Measurements from ENCODE around the gene RAB4A.

Gene RAB4A

DNA sequence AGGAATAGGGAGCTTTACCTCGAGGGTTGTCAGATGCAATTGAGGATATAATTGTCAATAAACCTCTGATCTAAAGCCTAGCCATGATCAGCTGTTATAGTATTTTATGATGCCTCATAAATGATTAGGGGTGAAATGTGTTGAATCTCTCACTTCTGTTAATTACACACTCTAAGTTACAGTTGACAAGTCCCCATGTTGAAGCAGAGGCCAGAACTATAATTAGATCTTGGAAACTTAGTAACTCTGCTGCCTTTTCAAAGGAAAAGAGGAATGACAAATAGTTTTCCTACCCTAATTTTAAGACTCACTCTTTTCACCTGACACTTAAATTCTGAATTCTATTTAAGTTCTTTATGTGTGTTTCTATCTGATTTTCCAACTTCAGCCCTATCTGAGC lies 38.2 kb downstream of the RAB4A start:
- Histone ChIP-seq H3K4ac (ENCODE audit: low read depth, low read length) (no peak overlapping the region), H3K4me3 (ENCODE audit: low read length) (no peak overlapping the region), H3K9ac (ENCODE audit: low read length) (no peak overlapping the region), H3K27ac (ENCODE audit: low read depth, low read length) (no peak overlapping the region), H2BK120ac (ENCODE audit: low read depth, low read length) (no peak overlapping the region), H3K56ac (ENCODE audit: low read length) (no peak overlapping the region), H3K23ac (ENCODE audit: low read length) (no peak overlapping the region), H3K18ac (ENCODE audit: low read length) (no peak overlapping the region), H2AK5ac (ENCODE audit: low read length) (no peak overlapping the region), H2BK5ac (ENCODE audit: low read length) (no peak overlapping the region), H4K5ac (ENCODE audit: low read length) (no peak overlapping the region), H3K4me1 (ENCODE audit: control insufficient read depth, low read depth, low read length) (no peaks in the 10 kb centered on the region), H3K79me2 (ENCODE audit: control insufficient read depth, insufficient read depth, low read length) (no peaks in the 10 kb centered on the region), H3K36me3 (ENCODE audit: control insufficient read depth, insufficient read depth, low read length) (peaks cover 2% of the 10 kb centered on the region), H4K8ac (ENCODE audit: low read depth, low read length) (no peak overlapping the region), H3K79me1 (ENCODE audit: low read length) (no peaks in the 10 kb centered on the region), H2BK15ac (replicated peaks; ENCODE audit: low read depth) (no peak overlapping the region), H3K4me2 (ENCODE audit: low read length) (no peak overlapping the region), H3K27me3 (ENCODE audit: insufficient read depth, low read length, poor library complexity) (no peaks in the 10 kb centered on the region)
- DNase-seq = no peak
- no CpG with 5 or more reads among the region's 1 CpG for WGBS (ENCODE audit: extremely low coverage, insufficient coverage, low lambda C conversion rate)

DNA sequence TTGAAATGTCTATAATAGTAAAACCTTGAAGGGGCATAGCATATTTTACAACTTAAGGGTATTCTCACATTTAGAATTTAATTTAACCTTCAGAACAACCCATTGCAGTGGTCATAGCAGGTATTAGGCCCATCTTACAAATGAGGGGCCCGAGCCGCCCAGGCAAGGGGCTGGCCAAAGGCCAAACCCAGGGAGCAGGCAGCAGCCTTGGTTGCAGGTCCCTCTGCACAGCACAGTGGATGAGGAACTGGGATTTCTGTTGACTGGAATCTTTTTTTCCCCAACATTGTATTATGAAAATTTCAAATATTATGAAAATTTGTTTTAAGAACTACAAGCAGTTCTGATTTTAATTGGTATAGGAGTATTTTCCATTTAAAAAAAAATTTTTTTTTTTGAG lies 38.8 kb downstream of the RAB4A start:
- no peak overlapping the region for H3K4me2 ChIP-seq (ENCODE audit: low read length)
- no peak overlapping the region for H3K56ac ChIP-seq (ENCODE audit: low read length)
- no peak overlapping the region for H3K18ac ChIP-seq (ENCODE audit: low read length)
- H3K9ac ChIP-seq (ENCODE audit: low read length) = no peak overlapping the region
- no peak overlapping the region for H4K5ac ChIP-seq (ENCODE audit: low read length)
- no peak overlapping the region for H2BK120ac ChIP-seq (ENCODE audit: low read depth, low read length)
- DNase-seq = no peak
- H3K23ac ChIP-seq (ENCODE audit: low read length) = no peak overlapping the region
- no peak overlapping the region for H3K4me3 ChIP-seq (ENCODE audit: low read length)
- H2BK15ac ChIP-seq (replicated peaks; ENCODE audit: low read depth) = no peak overlapping the region
- no peaks in the 10 kb centered on the region for H3K4me1 ChIP-seq (ENCODE audit: control insufficient read depth, low read depth, low read length)
- no peak overlapping the region for H4K8ac ChIP-seq (ENCODE audit: low read depth, low read length)
- H3K27ac ChIP-seq (ENCODE audit: low read depth, low read length) = no peak overlapping the region
- no peak overlapping the region for H2BK5ac ChIP-seq (ENCODE audit: low read length)
- no peak overlapping the region for H2AK5ac ChIP-seq (ENCODE audit: low read length)
- H3K79me1 ChIP-seq (ENCODE audit: low read length) = no peaks in the 10 kb centered on the region
- H3K79me2 ChIP-seq (ENCODE audit: control insufficient read depth, insufficient read depth, low read length) = no peaks in the 10 kb centered on the region
- H3K27me3 ChIP-seq (ENCODE audit: insufficient read depth, low read length, poor library complexity) = no peaks in the 10 kb centered on the region
- no CpG with 5 or more reads among the region's 2 CpGs for WGBS (ENCODE audit: extremely low coverage, insufficient coverage, low lambda C conversion rate)
- H3K4ac ChIP-seq (ENCODE audit: low read depth, low read length) = no peak overlapping the region
- peaks cover 2% of the 10 kb centered on the region for H3K36me3 ChIP-seq (ENCODE audit: control insufficient read depth, insufficient read depth, low read length)

DNA sequence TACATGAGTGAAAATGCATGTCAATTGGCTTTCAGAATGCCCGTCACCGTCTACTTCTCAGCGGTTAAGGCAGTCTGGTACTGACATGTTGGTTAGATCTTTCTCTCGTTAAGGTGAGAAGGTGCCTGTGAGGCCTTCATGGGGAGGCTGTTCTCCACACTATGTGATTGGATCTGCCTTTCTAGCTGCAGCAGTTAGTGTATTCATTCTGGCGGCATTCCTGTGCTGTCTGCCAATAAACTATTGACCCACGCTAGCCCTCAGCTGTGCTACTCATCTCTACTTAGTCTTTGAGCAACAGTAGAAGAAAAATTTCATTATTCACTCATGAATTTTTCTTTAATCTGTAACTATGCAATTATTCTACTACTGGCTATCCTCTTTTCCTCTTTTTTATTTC lies 39.9 kb downstream of the RAB4A start:
- Histone ChIP-seq H3K79me1 (ENCODE audit: low read length) (no peaks in the 10 kb centered on the region), H3K27ac (ENCODE audit: low read depth, low read length) (no peak overlapping the region), H3K9ac (ENCODE audit: low read length) (no peak overlapping the region), H3K18ac (ENCODE audit: low read length) (no peak overlapping the region), H3K27me3 (ENCODE audit: insufficient read depth, low read length, poor library complexity) (no peaks in the 10 kb centered on the region), H3K36me3 (ENCODE audit: control insufficient read depth, insufficient read depth, low read length) (peaks cover 2% of the 10 kb centered on the region), H2BK15ac (replicated peaks; ENCODE audit: low read depth) (no peak overlapping the region), H3K79me2 (ENCODE audit: control insufficient read depth, insufficient read depth, low read length) (no peaks in the 10 kb centered on the region), H3K56ac (ENCODE audit: low read length) (no peak overlapping the region), H3K4me3 (ENCODE audit: low read length) (no peak overlapping the region), H2BK120ac (ENCODE audit: low read depth, low read length) (no peak overlapping the region), H3K23ac (ENCODE audit: low read length) (no peak overlapping the region), H2AK5ac (ENCODE audit: low read length) (no peak overlapping the region), H4K8ac (ENCODE audit: low read depth, low read length) (no peak overlapping the region), H2BK5ac (ENCODE audit: low read length) (no peak overlapping the region), H3K4me1 (ENCODE audit: control insufficient read depth, low read depth, low read length) (no peaks in the 10 kb centered on the region), H4K5ac (ENCODE audit: low read length) (no peak overlapping the region), H3K4me2 (ENCODE audit: low read length) (no peak overlapping the region), H3K4ac (ENCODE audit: low read depth, low read length) (no peak overlapping the region)
- peak; percentile 29 for DNase-seq
- no CpG with 5 or more reads among the region's 6 CpGs for WGBS (ENCODE audit: extremely low coverage, insufficient coverage, low lambda C conversion rate)

DNA sequence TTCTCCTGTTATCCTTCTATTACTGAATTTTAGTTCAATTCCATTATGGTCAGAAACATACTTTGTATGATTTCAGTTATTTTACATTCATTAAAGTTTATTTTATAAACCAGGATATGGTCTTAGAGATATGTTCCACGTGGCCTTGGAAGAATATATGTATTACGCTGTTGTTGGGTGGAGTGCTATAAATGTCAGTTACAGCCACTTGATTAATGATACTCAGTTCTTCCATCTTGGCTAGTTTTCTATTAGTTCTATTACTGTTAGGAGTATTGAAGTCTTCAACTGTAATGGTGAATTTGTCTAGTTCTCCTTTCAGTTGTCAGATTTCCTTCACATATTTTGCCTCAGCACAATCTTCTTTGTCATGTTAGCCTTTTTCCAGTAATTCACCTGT lies 45.3 kb downstream of the RAB4A start:
- no peak overlapping the region for H2BK5ac ChIP-seq (ENCODE audit: low read length)
- WGBS (ENCODE audit: extremely low coverage, insufficient coverage, low lambda C conversion rate) = no CpG with 5 or more reads among the region's 2 CpGs
- H3K4me1 ChIP-seq (ENCODE audit: control insufficient read depth, low read depth, low read length) = no peaks in the 10 kb centered on the region
- no peak overlapping the region for H2AK5ac ChIP-seq (ENCODE audit: low read length)
- H3K4me3 ChIP-seq (ENCODE audit: low read length) = no peak overlapping the region
- no peaks in the 10 kb centered on the region for H3K79me1 ChIP-seq (ENCODE audit: low read length)
- H3K27me3 ChIP-seq (ENCODE audit: insufficient read depth, low read length, poor library complexity) = no peaks in the 10 kb centered on the region
- no peak overlapping the region for H3K56ac ChIP-seq (ENCODE audit: low read length)
- no peak overlapping the region for H3K18ac ChIP-seq (ENCODE audit: low read length)
- H3K9ac ChIP-seq (ENCODE audit: low read length) = no peak overlapping the region
- H2BK15ac ChIP-seq (replicated peaks; ENCODE audit: low read depth) = no peak overlapping the region
- H4K5ac ChIP-seq (ENCODE audit: low read length) = no peak overlapping the region
- H2BK120ac ChIP-seq (ENCODE audit: low read depth, low read length) = no peak overlapping the region
- no peak overlapping the region for H3K4me2 ChIP-seq (ENCODE audit: low read length)
- no peaks in the 10 kb centered on the region for H3K79me2 ChIP-seq (ENCODE audit: control insufficient read depth, insufficient read depth, low read length)
- no peak overlapping the region for H4K8ac ChIP-seq (ENCODE audit: low read depth, low read length)
- H3K4ac ChIP-seq (ENCODE audit: low read depth, low read length) = no peak overlapping the region
- no peak overlapping the region for H3K27ac ChIP-seq (ENCODE audit: low read depth, low read length)
- H3K36me3 ChIP-seq (ENCODE audit: control insufficient read depth, insufficient read depth, low read length) = no peaks in the 10 kb centered on the region
- H3K23ac ChIP-seq (ENCODE audit: low read length) = no peak overlapping the region
- DNase-seq = no peak

DNA sequence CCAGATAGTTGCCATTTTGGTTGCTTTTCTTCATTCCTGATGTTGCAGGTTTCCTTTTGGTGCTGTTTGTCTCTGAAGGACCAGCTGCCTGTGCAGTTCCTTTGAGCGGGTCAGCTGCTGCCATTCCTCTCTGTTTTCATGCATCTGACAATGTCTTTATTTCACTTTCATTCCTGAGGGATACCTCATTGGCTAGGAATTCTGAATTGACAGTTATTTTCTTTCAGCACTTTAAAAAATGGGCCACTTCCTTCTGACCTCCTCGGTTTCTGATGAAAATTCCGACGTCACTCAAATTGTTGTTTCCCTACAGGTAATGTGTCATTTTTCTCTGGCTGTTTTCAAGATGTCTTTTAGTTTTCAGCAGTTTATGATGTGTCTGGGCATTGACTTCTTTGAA lies 47.1 kb downstream of the RAB4A start:
- no peaks in the 10 kb centered on the region for H3K79me2 ChIP-seq (ENCODE audit: control insufficient read depth, insufficient read depth, low read length)
- no peak overlapping the region for H4K5ac ChIP-seq (ENCODE audit: low read length)
- no peaks in the 10 kb centered on the region for H3K36me3 ChIP-seq (ENCODE audit: control insufficient read depth, insufficient read depth, low read length)
- DNase-seq = peak; percentile 43
- H2BK15ac ChIP-seq (replicated peaks; ENCODE audit: low read depth) = no peak overlapping the region
- no peak overlapping the region for H3K9ac ChIP-seq (ENCODE audit: low read length)
- H3K4me1 ChIP-seq (ENCODE audit: control insufficient read depth, low read depth, low read length) = no peaks in the 10 kb centered on the region
- no peak overlapping the region for H3K23ac ChIP-seq (ENCODE audit: low read length)
- no CpG with 5 or more reads among the region's 4 CpGs for WGBS (ENCODE audit: extremely low coverage, insufficient coverage, low lambda C conversion rate)
- H2BK120ac ChIP-seq (ENCODE audit: low read depth, low read length) = no peak overlapping the region
- no peak overlapping the region for H2BK5ac ChIP-seq (ENCODE audit: low read length)
- H3K79me1 ChIP-seq (ENCODE audit: low read length) = no peaks in the 10 kb centered on the region
- H3K27ac ChIP-seq (ENCODE audit: low read depth, low read length) = no peak overlapping the region
- no peaks in the 10 kb centered on the region for H3K27me3 ChIP-seq (ENCODE audit: insufficient read depth, low read length, poor library complexity)
- H3K18ac ChIP-seq (ENCODE audit: low read length) = no peak overlapping the region
- H3K4me3 ChIP-seq (ENCODE audit: low read length) = no peak overlapping the region
- H3K56ac ChIP-seq (ENCODE audit: low read length) = no peak overlapping the region
- H3K4ac ChIP-seq (ENCODE audit: low read depth, low read length) = no peak overlapping the region
- H4K8ac ChIP-seq (ENCODE audit: low read depth, low read length) = no peak overlapping the region
- H3K4me2 ChIP-seq (ENCODE audit: low read length) = no peak overlapping the region
- H2AK5ac ChIP-seq (ENCODE audit: low read length) = no peak overlapping the region

DNA sequence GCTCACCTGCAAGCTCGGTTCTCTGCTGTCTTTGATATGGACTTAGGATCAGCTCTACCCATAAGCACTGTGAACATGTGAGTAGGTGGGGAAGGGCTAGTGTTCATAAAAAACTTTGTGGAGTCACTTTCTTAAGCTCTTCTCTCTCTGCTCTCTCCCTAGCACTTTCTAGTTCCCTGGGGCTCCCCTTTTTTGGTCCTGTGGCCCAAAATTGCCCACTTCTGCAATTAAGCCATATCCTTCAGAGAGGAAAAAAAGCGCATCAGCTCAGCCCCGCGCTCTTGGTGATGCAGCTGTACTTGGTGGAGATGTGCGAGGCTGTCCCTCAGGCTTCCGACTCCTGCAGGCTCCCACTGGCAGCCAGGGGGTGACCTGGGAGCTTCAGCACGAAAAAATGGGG lies 48.6 kb downstream of the RAB4A start:
- Histone ChIP-seq H3K79me2 (ENCODE audit: control insufficient read depth, insufficient read depth, low read length) (no peaks in the 10 kb centered on the region), H3K36me3 (ENCODE audit: control insufficient read depth, insufficient read depth, low read length) (no peaks in the 10 kb centered on the region), H3K23ac (ENCODE audit: low read length) (no peak overlapping the region), H3K9ac (ENCODE audit: low read length) (no peak overlapping the region), H3K79me1 (ENCODE audit: low read length) (no peaks in the 10 kb centered on the region), H3K56ac (ENCODE audit: low read length) (no peak overlapping the region), H3K4me1 (ENCODE audit: control insufficient read depth, low read depth, low read length) (no peaks in the 10 kb centered on the region), H3K27ac (ENCODE audit: low read depth, low read length) (no peak overlapping the region), H2BK5ac (ENCODE audit: low read length) (no peak overlapping the region), H3K27me3 (ENCODE audit: insufficient read depth, low read length, poor library complexity) (no peaks in the 10 kb centered on the region), H3K18ac (ENCODE audit: low read length) (no peak overlapping the region), H2AK5ac (ENCODE audit: low read length) (no peak overlapping the region), H2BK120ac (ENCODE audit: low read depth, low read length) (no peak overlapping the region), H2BK15ac (replicated peaks; ENCODE audit: low read depth) (no peak overlapping the region), H4K5ac (ENCODE audit: low read length) (no peak overlapping the region), H3K4me3 (ENCODE audit: low read length) (no peak overlapping the region), H3K4me2 (ENCODE audit: low read length) (no peak overlapping the region), H3K4ac (ENCODE audit: low read depth, low read length) (no peak overlapping the region), H4K8ac (ENCODE audit: low read depth, low read length) (no peak overlapping the region)
- no peak for DNase-seq
- no CpG with 5 or more reads among the region's 7 CpGs for WGBS (ENCODE audit: extremely low coverage, insufficient coverage, low lambda C conversion rate)

Measured in mesendoderm (in vitro differentiated cells).